Body of pancreas (tissue), 4 donors: ENCODE results near the gene DLGAP1. TPM values are rescaled to one million over a fixed set of nuclear protein-coding genes. Genes with fewer than 3 reads are reported as not detected.

Experiments
- ATAC-seq: fragments of 150-250 bp; one replicate; pipeline ENCODE4 v1.9.1; 2016
- DNase-seq, 4 donors: peaks; one replicate each; pipeline ENCODE4 v3.0.0-alpha.2; 2019
- H3K27ac ChIP-seq, 4 donors: fragments of 200-600 bp; sonication (generic); 1 replicate in 3 of 4; 2 replicates in 1 of 4; pipeline versions ENCODE4 v1.5.1 to v1.6.1; 2016 to 2019; ENCODE audit warnings: mild to moderate bottlenecking in 1 of 4, mixed read lengths in 1 of 4, moderate library complexity in 1 of 4
- H3K27me3 ChIP-seq, 2 donors: fragments of 200-600 bp; sonication (generic); one replicate each; pipeline ENCODE4 v1.6.0; 2016; ENCODE audit warnings: mild to moderate bottlenecking in 1 of 2
- H3K36me3 ChIP-seq, 2 donors: fragments of 200-600 bp; sonication (generic); replicated peaks in 1 of 2; 2 replicates each; pipeline ENCODE4 v1.5.1; 2016; ENCODE audit warnings: low read depth in 2 of 2; ENCODE audit not compliant: insufficient read depth in 1 of 2
- H3K4me1 ChIP-seq: fragments of 200-600 bp; sonication (generic); one replicate; pipeline ENCODE4 v1.6.0; 2016
- H3K4me3 ChIP-seq, 2 donors: fragments of 200-600 bp; sonication (generic); 1 replicate in 1 of 2; 2 replicates in 1 of 2; pipeline ENCODE4 v1.5.1; 2016 to 2019
- H3K9me3 ChIP-seq, 3 donors: fragments of 200-600 bp; sonication (generic); 1 replicate in 2 of 3; 2 replicates in 1 of 3; pipeline ENCODE4 v1.5.1; 2016
- CTCF ChIP-seq, 7 experiments: fragments of 450-650 bp in 4 of 7; fragments of 200-600 bp in 3 of 7; sonication (generic) in 3 of 7; IDR thresholded peaks; one replicate each; pipeline ENCODE4 v1.5.1; 2016 to 2019; ENCODE audit warnings: antibody characterized with exemption in 7 of 7
- POLR2A ChIP-seq, 3 donors: fragments of 450-650 bp; IDR thresholded peaks; one replicate each; pipeline ENCODE4 v1.6.1; 2016; ENCODE audit warnings: antibody characterized with exemption in 3 of 3, mild to moderate bottlenecking in 2 of 3
- WGBS, 2 donors: methylation state at CpG; one replicate each; pipeline ENCODE4 v1.1.5; 2017; 5-methylcytosine and 5-hydroxymethylcytosine counted together
- intact Hi-C: fragments of 100-400 bp; cut with DNase I; formaldehyde crosslinking; loops from one replicate; pipeline ENCODE4 v1.15.1; 2023
- total RNA-seq, 2 donors: library from RNA; depleted of rRNA; stranded (reverse); fragments of >200 nt; gene quantifications; one replicate each; pipeline ENCODE4 v1.1.0, GENCODE V29; 2016

DLGAP1 gene
- total RNA-seq, 2 donors from 2014 or later = 0.52 to 7.9 TPM

DNA sequence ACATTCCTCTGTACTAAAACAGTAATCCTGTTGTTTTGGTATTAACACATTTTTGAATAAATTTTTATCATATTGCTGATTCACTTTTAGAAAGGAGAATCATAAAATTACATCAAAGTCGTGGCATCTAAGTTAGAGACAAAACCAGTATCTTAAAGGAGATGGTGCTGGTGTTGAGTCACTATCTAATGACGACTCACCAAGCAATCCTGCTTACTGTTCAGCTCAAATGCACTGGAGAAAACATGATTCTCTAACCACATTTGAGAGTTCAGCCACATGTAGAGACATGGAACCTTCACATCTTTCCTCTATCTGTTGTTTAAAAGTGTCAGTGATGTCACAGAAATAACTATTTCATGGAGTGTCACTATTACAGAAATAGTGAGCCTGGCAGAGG, 531.4 kb downstream of the DLGAP1 start:
- no peaks in the 10 kb centered on the region for H3K4me1 ChIP-seq
- no peaks in the 10 kb centered on the region for H3K36me3 ChIP-seq
- no peak for DNase-seq
- ATAC-seq = no peak
- TF ChIP-seq CTCF (IDR thresholded peaks at IDR 0.05) (no peak), POLR2A (IDR thresholded peaks at IDR 0.05) (no peak)
- no peak overlapping the region for H3K4me3 ChIP-seq
- intact Hi-C loops = no loop called here
- WGBS, 2 donors = 42 to 46% methylated on average over 2 of the region's 2 CpGs
- H3K27ac ChIP-seq = no peak overlapping the region
- H3K9me3 ChIP-seq = no peaks in the 10 kb centered on the region
- H3K27me3 ChIP-seq = no peaks in the 10 kb centered on the region

- no peak overlapping the region for H3K4me3 ChIP-seq
- no peak for TF ChIP-seq CTCF (IDR thresholded peaks at IDR 0.05)
- no peak for TF ChIP-seq POLR2A (IDR thresholded peaks at IDR 0.05)
- no peaks in the 10 kb centered on the region for H3K9me3 ChIP-seq
- ATAC-seq = no peak
- DNase-seq = no peak
- H3K36me3 ChIP-seq = no peaks in the 10 kb centered on the region
- no peaks in the 10 kb centered on the region for H3K4me1 ChIP-seq
- intact Hi-C loops = no loop called here
- WGBS, 2 donors = 38 to 64% methylated on average over 3 of the region's 3 CpGs
- H3K27me3 ChIP-seq = no peaks in the 10 kb centered on the region
- no peak overlapping the region for H3K27ac ChIP-seq
Observed at GRCh38 chr18:3921826-3922225, 533.3 kb downstream of the DLGAP1 start.

- no peak overlapping the region for H3K27ac ChIP-seq
- TF ChIP-seq POLR2A (IDR thresholded peaks at IDR 0.05) (no peak), CTCF (IDR thresholded peaks at IDR 0.05) (no peak)
- no peaks in the 10 kb centered on the region for H3K4me1 ChIP-seq
- H3K36me3 ChIP-seq = no peaks in the 10 kb centered on the region
- DNase-seq = no peak
- no peaks in the 10 kb centered on the region for H3K27me3 ChIP-seq
- H3K9me3 ChIP-seq = no peaks in the 10 kb centered on the region
- H3K4me3 ChIP-seq = no peak overlapping the region
- 64 to 67% methylated on average over 2 of the region's 2 CpGs for WGBS, 2 donors
- ATAC-seq = no peak
- intact Hi-C loops = no loop called here
Observed at GRCh38 chr18:3920832-3921231, 534.3 kb downstream of the DLGAP1 start.

GRCh38 chr18:3919396-3920061, 535.6 kb downstream of the DLGAP1 start:
- H3K4me3 ChIP-seq = no peak overlapping the region
- no peaks in the 10 kb centered on the region for H3K4me1 ChIP-seq
- no peak overlapping the region for H3K27ac ChIP-seq
- H3K36me3 ChIP-seq = no peaks in the 10 kb centered on the region
- TF ChIP-seq CTCF (IDR thresholded peaks at IDR 0.05) (no peak), POLR2A (IDR thresholded peaks at IDR 0.05) (no peak)
- DNase-seq = no peak
- ATAC-seq = no peak
- intact Hi-C loops = no loop called here
- H3K9me3 ChIP-seq = no peaks in the 10 kb centered on the region
- 75 to 83% methylated on average over 2 of the region's 2 CpGs for WGBS, 2 donors
- H3K27me3 ChIP-seq = no peaks in the 10 kb centered on the region

GRCh38 chr18:3916082-3916481, 539.0 kb downstream of the DLGAP1 start:
- Histone ChIP-seq H3K4me3 (no peak overlapping the region), H3K27me3 (no peaks in the 10 kb centered on the region), H3K4me1 (no peaks in the 10 kb centered on the region), H3K36me3 (no peaks in the 10 kb centered on the region), H3K27ac (no peak overlapping the region), H3K9me3 (no peaks in the 10 kb centered on the region)
- ATAC-seq (no peak), DNase-seq (no peak)
- TF ChIP-seq POLR2A (IDR thresholded peaks at IDR 0.05) (no peak), CTCF (IDR thresholded peaks at IDR 0.05) (no peak)
- intact Hi-C loops = no loop called here
- 53 to 61% methylated on average over 4 to 7 of the region's 7 CpGs for WGBS, 2 donors
